B cell (primary cell): ENCODE data around the gene SCAMP3. TPM values are rescaled to one million over a fixed set of nuclear protein-coding genes. Genes with fewer than 3 reads are reported as not detected.

Source experiments
- ATAC-seq: fragments of 200-7000 bp; cut with Tn5 transposase; one replicate; pipeline ENCODE4 v1.10.0; 2021; ENCODE audit warnings: low read depth, mild to moderate bottlenecking, moderate number of reproducible peaks, moderate library complexity
- CTCF ChIA-PET: fragments of 350-600 bp; sonication (Branson Sonifier 250); formaldehyde crosslinking; loops from one replicate; lab custom pipeline; 2021; ENCODE audit warnings: antibody characterized with exemption, inconsistent platforms; lab: Charles Lee
- POLR2A ChIA-PET: fragments of 350-600 bp; sonication (Branson Sonifier 250); formaldehyde crosslinking; loops from one replicate; lab custom pipeline; 2021; ENCODE audit warnings: antibody characterized with exemption; lab: Charles Lee
- DNase-seq: peaks from one replicate; pipeline ENCODE4 v3.0.0; 2013
- H2AFZ ChIP-seq: 2 replicates; pipeline ENCODE4 v1.6.1; 2012; ENCODE audit warnings: mild to moderate bottlenecking, low read depth, low read length; ENCODE audit not compliant: insufficient read depth, poor library complexity, severe bottlenecking
- H3K27ac ChIP-seq, 2 donors: 1 replicate in 1 of 2; 2 replicates in 1 of 2; pipeline ENCODE4 v1.5.1; 2012 to 2013; ENCODE audit warnings: low read length in 2 of 2, mild to moderate bottlenecking in 2 of 2, moderate library complexity in 1 of 2
- H3K27me3 ChIP-seq, 4 experiments: fragments of 200-600 bp in 1 of 4; sonication (generic) in 1 of 4; replicated peaks in 1 of 4; 1 replicate in 2 of 4; 2 replicates in 2 of 4; pipeline versions ENCODE4 v1.6.1 to v1.7.0; 2013 to 2016; ENCODE audit warnings: low read length in 3 of 4, mild to moderate bottlenecking in 2 of 4, mixed read lengths in 1 of 4, moderate library complexity in 1 of 4; ENCODE audit not compliant: insufficient read depth in 4 of 4, control insufficient read depth in 3 of 4; ENCODE audit errors: control extremely low read depth in 1 of 4
- H3K36me3 ChIP-seq, 2 experiments: replicated peaks in 1 of 2; 1 replicate in 1 of 2; 2 replicates in 1 of 2; pipeline versions ENCODE4 v1.6.1 to v1.7.1; 2013; ENCODE audit warnings: low read length in 1 of 2; ENCODE audit not compliant: insufficient read depth in 2 of 2, control insufficient read depth in 1 of 2; ENCODE audit errors: control extremely low read depth in 1 of 2, extremely low read depth in 1 of 2
- H3K4me1 ChIP-seq, 2 donors: fragments of 200-600 bp in 1 of 2; sonication (generic) in 1 of 2; 1 replicate in 1 of 2; 2 replicates in 1 of 2; pipeline versions ENCODE4 v1.5.1 to v1.6.1; 2013 to 2017; ENCODE audit warnings: low read length in 2 of 2; ENCODE audit not compliant: control insufficient read depth in 2 of 2, insufficient read depth in 2 of 2
- H3K4me2 ChIP-seq: replicated peaks from 2 replicates; pipeline ENCODE3; 2012; ENCODE audit warnings: mild to moderate bottlenecking, low read depth, low read length; ENCODE audit not compliant: poor library complexity, severe bottlenecking
- H3K4me3 ChIP-seq, 5 experiments: fragments of 200-600 bp in 1 of 5; sonication (generic) in 1 of 5; 1 replicate in 3 of 5; 2 replicates in 2 of 5; pipeline versions ENCODE4 v1.5.1 to v1.7.0; 2011 to 2016; ENCODE audit warnings: low read length in 4 of 5, mild to moderate bottlenecking in 4 of 5, low read depth in 2 of 5, control low read depth in 1 of 5, moderate library complexity in 1 of 5; ENCODE audit not compliant: insufficient read depth in 1 of 5; ENCODE audit errors: control extremely low read depth in 1 of 5, extremely low read depth in 1 of 5
- H3K79me2 ChIP-seq: fragments of 200-600 bp; sonication (generic); one replicate; pipeline ENCODE4 v1.6.0; 2016; ENCODE audit warnings: low read length; ENCODE audit not compliant: control insufficient read depth, insufficient read depth
- H3K9ac ChIP-seq: fragments of 200-600 bp; sonication (generic); 2 replicates; pipeline ENCODE4 v1.6.1; 2017; ENCODE audit warnings: mild to moderate bottlenecking, low read length, moderate library complexity
- H3K9me3 ChIP-seq, 3 donors: one replicate each; pipeline versions ENCODE4 v1.6.1 to v1.7.1; 2013; ENCODE audit warnings: low read length in 2 of 3; ENCODE audit not compliant: control insufficient read depth in 2 of 3, insufficient read depth in 1 of 3; ENCODE audit errors: control extremely low read depth in 1 of 3
- H4K20me1 ChIP-seq: 2 replicates; pipeline ENCODE4 v1.6.0; 2012; ENCODE audit warnings: mild to moderate bottlenecking, low read length; ENCODE audit not compliant: insufficient read depth, control insufficient read depth, poor library complexity, severe bottlenecking
- H3K27ac Mint-ChIP-seq: one replicate; pipeline ENCODE4 v1.8.0; 2021; ENCODE audit warnings: mixed read lengths
- H3K27me3 Mint-ChIP-seq: one replicate; pipeline ENCODE4 v1.8.0; 2021; ENCODE audit warnings: mixed read lengths
- H3K4me1 Mint-ChIP-seq: one replicate; pipeline ENCODE4 v1.8.0; 2021; ENCODE audit warnings: mixed read lengths
- H3K4me3 Mint-ChIP-seq: one replicate; pipeline ENCODE4 v1.8.0; 2021; ENCODE audit warnings: mixed read lengths
- H3K9me3 Mint-ChIP-seq: one replicate; pipeline ENCODE4 v1.8.0; 2022; ENCODE audit warnings: mixed read lengths; ENCODE audit not compliant: insufficient read depth
- CTCF ChIP-seq: fragments of 200-600 bp; IDR thresholded peaks from one replicate; pipeline ENCODE4 v1.8.0; 2022; ENCODE audit warnings: antibody characterized with exemption, mild to moderate bottlenecking
- EZH2 ChIP-seq: IDR thresholded peaks from 2 replicates; pipeline ENCODE4 v1.6.1; 2012; ENCODE audit warnings: borderline replicate concordance, low read depth, mild to moderate bottlenecking, moderate library complexity, low read length; ENCODE audit not compliant: insufficient read depth, poor library complexity, severe bottlenecking
- WGBS: methylation state at CpG from one replicate; pipeline ENCODE4 v1.1.5; 2013; ENCODE audit warnings: missing lambda C conversion rate; ENCODE audit not compliant: insufficient coverage; 5-methylcytosine and 5-hydroxymethylcytosine counted together
- intact Hi-C: fragments of 100-400 bp; cut with micrococcal nuclease; formaldehyde crosslinking; loops from one replicate; pipeline ENCODE4 v1.10.0; 2022
- polyA plus RNA-seq: library from polyadenylated mRNA; depleted of rRNA; stranded (reverse); fragments of >200 nt; gene quantifications from 2 replicates; pipeline ENCODE4 v1.2.3, GENCODE V29; 2012
- total RNA-seq, 2 donors: library from RNA; stranded (reverse); fragments of 120-200 nt in 1 of 2; gene quantifications; 1 replicate in 1 of 2; 2 replicates in 1 of 2; pipeline versions ENCODE4 v1.2.3 to v1.2.4, GENCODE V29; 2013 to 2022

The SCAMP3 gene
- total and polyA plus RNA-seq, 2 donors (not counting 1 experiment from before 2014, with no cell fraction given) = 79.8 to 107 TPM

GRCh38 chr1:155277070-155277901 is 15.1 kb upstream of the SCAMP3 start, which contains the start of gene HCN3:
HCN3 (plus strand) TSS chr1:155277463; CDS start chr1:155277591, 128 bp downstream.
- Histone ChIP-seq H4K20me1 (peaks cover 5% of the 10 kb centered on the region), H3K4me3 (peak within 1 kb of the TSS; percentile 49 to 64 (median 59)), H3K9me3 (no peaks in the 10 kb centered on the region), H3K4me1 (peaks cover 25 to 36% of the 10 kb centered on the region in 2 donors), H3K4me2 (peak within 1 kb of the TSS; percentile 100), H3K27me3 (no peaks in the 10 kb centered on the region), H3K36me3 (no peaks in the 10 kb centered on the region), H3K27ac (peak within 1 kb of the TSS in 1 of 2 donors; percentile 33), H3K79me2 (peaks cover 14% of the 10 kb centered on the region), H3K9ac (peak within 1 kb of the TSS; percentile 76), H2AFZ (peak within 1 kb of the TSS; percentile 88)
- H3K4me3 Mint-ChIP-seq = peak within 1 kb of the TSS; percentile 83
- peaks cover 35% of the 10 kb centered on the region for H3K4me1 Mint-ChIP-seq
- peak; percentile 75 for ATAC-seq
- peak within 1 kb of the TSS; percentile 41 for H3K27ac Mint-ChIP-seq
- intact Hi-C loops = loop anchor here (1.0 to 5.0 kb wide), 6 partner anchors 15 to 190 kb away; partner anchors contain the start of genes FDPS and SCAMP3
- H3K9me3 Mint-ChIP-seq = no peaks in the 10 kb centered on the region
- peak; percentile 76 for TF ChIP-seq CTCF
- no peak for TF ChIP-seq EZH2
- 2% methylated on average over 67 of the region's 68 CpGs for WGBS
- no peaks in the 10 kb centered on the region for H3K27me3 Mint-ChIP-seq
- ChIA-PET CTCF (interaction anchor here (0.7 to 1.3 kb wide), 6 partner anchors 26 to 227 kb away, joined by 3 to 7 read pairs (median 4); partner anchors contain the start of gene RUSC1), POLR2A (interaction anchor here (0.7 to 1.0 kb wide), 2 partner anchors 46 to 72 kb away, joined by 4 to 8 read pairs; no protein-coding TSS in a partner anchor)
- DNase-seq = peak; percentile 95
